Activated gamma-delta T cell treated with Interleukin-2 at 50 U/mL for 16 hours (primary cell): ENCODE measurements around the gene LGALS3BP.

ENCODE experiments used
- DNase-seq: peaks from one replicate; pipeline ENCODE4 v3.0.0-alpha.2; 2020

LGALS3BP gene

DNA sequence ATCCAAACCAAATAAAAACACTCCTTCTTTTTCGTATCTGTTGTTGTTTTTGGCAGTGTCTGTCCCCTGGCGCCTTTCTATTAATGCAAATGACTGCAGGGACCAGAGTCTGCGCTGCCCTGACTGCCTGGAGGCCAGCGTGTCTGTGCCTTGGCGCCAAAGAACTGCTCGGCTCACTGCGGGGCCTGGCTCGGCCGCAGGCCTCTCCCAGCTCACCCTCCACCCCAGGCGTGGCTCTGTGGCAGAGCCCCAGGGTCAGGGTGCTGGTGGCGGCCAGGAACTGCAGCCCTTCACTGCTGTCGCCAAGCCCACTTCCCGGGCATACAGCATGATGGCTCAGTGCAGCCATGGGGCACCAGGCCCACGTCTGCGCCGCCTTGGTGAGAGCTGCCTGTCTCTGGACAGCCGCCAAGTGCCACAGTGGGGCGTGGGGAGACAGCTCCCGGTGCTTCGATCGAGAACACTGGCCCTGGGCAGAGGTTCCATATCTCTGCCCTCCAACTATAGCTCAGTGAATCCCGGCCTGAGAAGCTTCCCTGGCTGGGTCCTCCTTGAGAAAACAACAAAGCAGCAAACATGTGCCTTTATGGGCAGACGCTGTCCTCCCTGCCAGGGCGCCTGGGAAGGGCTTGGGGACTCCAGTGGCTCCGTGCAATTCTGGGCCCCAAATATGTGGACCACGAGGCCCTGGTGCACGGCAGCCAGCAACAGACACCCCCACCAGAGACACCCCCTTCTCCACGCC lies 18.8 kb upstream of the LGALS3BP start:
- no peak for DNase-seq

DNA sequence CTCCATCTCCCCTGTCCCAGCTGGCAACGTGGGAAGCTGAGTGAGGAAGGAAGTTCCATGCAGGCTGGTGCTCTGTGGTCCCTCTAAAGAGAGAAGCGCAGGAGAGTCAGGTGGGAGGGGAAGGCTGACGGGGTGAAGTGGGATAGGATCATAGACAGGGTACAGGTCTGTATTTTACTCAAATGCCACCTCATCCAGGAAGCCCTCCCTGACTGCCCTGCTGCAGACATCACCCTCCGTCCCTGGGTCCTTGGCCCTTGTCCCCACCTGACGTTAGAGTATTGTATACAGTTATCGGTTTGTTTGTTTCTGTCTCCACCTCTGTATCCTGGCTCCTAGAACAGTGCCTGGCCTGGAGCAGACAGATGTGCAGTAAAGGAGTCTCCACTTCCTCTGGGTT lies 18.2 kb upstream of the LGALS3BP start:
- DNase-seq = no peak

DNA sequence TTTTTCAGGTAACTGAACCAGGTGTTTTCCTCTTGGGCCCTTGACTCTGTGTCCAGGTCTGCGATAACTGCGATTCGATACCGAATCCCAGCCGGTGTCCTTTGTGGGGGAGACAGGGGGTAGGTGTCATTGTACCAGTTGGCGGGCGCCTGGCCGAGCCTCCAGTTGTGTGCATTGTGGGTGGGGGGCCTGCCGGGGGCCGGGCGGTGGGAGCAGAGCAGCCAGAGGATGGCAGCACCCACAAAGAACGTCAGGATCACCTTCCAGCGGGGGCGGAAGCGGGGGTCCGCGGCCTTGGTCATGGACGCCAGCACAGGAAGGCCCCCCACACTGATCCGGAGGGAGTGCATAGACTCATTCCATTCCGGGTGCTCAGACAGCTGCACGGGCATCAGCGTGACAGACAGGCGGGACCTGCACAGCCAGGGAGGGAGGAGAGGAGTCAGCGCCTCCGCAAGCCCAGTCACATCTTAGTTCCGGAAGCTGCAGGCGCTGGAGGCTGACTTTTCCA lies 17.6 kb upstream of the LGALS3BP start:
- DNase-seq = no peak

DNA sequence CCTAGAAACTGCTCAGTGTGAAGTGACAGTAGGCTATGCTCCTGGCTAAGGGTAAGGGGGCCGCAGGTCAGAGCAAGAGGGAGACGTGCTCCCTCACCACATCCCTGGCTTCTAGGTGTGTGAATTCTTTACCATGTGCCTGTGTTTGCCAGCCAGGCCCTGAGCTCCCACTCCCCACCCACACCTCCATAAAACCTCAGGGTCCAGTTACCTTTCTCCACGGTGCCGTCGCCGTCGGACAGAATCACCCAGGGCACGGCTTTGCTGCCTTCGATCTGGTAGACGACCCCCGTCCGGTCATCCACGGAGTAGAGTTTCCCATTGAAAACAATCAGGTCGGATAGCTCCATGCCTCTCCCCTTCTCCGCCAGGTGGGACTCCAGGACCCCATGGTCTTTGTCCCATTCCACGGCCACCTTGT lies 17.1 kb upstream of the LGALS3BP start:
- no peak for DNase-seq

- DNase-seq = no peak
Observed at GRCh38 chr17:78995761-78996451, 16.2 kb upstream of the LGALS3BP start.

GRCh38 chr17:78995022-78995760 lies 15.5 kb upstream of the LGALS3BP start:
- DNase-seq = no peak

GRCh38 chr17:78993981-78994671 lies 14.4 kb upstream of the LGALS3BP start:
- no peak for DNase-seq

DNA sequence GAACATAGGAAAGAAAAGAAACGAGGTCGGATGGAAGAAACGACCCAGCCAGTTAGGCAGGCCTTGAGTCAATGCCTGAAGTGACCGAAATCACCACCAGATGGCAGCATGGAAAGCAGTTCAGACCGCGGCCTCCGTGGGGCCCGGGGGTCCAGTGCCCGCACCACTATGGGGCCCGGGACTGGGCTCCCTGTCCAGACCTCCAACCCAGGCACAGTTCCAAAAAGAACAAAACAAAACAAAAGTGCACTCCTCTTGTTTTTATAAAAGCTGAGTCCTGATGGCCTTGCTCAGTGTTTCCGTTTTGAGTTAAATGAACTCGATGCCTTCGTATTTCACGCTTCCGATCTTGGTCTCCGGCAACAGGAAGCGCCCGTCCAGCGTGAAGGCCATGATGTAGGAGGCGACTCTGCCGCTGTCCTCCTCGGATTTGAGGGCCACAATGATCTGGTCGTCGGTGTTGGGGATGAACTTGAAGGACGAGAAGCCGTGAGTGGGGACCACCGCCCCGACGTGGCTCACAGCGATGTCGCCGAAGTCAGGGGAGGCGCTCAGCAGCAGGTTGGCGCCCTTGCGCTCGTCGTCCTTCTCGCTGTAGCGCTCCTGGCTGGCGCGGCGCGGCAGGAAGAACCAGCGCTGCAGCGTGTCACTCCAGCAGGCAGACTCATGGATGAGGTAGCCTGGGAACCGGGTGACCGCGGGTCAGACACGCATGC lies 13.7 kb upstream of the LGALS3BP start:
- peak; percentile 59 for DNase-seq

DNA sequence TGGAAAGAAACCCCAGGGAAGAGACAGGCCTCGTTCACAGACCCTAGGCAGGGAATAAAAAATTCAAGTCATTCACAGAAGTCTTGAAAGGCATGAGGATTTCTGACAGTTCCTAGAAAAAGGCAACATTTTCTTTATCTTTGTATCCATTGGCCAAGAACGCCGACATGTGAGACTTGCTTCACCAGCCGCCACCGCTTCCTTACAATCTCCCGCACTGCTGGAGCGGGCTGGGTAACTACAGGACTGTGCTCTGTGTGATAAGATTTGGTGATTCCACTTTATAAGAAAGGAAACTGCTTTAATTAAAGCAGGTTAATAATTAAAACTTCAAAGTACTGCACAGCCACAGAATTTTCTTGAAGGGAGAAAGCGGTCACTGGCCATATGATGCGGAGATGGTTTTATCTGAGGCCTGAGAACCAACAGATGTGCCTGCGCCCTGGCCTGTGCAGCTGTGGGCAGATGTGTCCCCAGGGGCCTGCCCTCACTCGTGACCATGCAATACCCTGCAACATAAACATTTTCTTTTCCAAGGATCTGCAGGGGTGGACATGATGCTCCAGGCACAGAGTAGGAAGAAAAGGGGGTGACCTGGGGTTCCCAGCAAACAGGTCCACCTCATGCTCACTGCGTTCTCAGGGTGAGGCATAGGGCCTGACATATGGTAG lies 13.0 kb upstream of the LGALS3BP start:
- DNase-seq = no peak

GRCh38 chr17:78991906-78992532 lies 12.3 kb upstream of the LGALS3BP start:
- DNase-seq = no peak

DNA sequence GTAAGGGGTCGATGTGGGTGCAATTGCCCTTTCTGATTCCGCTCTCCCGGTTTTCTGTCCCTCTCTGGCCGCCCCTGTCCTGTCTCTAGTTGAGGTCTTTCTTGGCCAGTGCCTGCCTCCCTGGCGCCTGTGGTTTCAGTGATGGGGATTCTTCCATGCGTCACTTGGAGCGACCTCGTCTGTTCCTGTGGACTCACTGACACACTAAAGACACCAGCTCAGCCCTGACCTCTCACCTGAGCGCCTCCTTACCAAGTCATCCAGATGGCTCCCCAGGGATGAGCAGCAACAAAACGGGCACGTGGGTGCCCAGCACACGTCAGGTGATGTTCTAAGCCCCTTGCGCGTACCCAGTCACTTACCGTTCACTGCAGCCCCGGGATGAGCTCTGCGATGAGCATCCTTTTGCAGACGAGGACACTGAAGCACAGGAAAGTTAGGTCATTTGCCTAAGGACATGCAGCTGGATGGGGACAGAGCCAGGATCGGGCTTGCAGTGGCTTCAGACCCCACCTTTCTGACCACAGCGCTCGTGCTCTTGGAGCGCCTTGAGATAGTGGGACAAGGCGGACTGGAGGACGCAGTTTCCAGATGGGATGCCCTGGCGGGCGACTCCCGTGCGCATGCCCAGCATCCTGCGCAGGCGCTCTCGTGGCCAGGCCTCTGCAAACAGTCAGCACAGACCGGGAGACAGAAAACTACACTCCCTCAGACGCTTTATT lies 11.5 kb upstream of the LGALS3BP start:
- DNase-seq = no peak

DNA sequence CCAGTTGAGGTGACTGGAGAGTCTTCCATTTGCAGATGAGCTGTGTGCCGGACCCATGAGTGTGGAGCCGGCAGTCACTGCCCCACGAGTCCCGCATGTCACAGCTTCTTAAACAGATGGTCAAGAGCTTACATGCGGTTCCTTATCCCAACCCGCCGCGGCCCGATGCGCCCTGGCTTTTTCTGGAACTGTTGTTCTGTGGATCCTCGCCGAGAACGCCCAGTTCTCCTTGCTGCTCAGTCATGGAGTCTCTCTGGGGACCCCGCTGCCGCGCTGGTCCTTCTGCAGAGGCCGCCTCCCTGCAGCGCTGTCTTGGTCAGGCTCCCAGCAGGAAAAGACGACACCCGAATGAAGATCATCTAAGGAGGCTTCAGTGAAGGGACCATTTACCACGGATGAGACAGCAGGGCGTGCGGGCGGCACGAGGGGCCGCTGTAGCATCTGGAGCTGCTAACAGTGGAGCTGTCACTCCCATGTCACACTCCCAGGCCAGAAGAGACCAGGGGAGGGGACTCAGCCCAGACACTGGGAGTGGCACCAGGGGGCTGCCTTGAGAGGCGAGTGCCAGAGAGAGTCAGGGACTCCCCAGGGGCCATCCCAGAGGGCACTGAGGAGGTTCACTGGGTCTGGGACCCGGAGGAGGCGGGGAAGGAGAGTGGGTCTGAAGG lies 10.8 kb upstream of the LGALS3BP start:
- DNase-seq = no peak

GRCh38 chr17:78988152-78988551 lies 8.4 kb upstream of the LGALS3BP start:
- DNase-seq = no peak

DNA sequence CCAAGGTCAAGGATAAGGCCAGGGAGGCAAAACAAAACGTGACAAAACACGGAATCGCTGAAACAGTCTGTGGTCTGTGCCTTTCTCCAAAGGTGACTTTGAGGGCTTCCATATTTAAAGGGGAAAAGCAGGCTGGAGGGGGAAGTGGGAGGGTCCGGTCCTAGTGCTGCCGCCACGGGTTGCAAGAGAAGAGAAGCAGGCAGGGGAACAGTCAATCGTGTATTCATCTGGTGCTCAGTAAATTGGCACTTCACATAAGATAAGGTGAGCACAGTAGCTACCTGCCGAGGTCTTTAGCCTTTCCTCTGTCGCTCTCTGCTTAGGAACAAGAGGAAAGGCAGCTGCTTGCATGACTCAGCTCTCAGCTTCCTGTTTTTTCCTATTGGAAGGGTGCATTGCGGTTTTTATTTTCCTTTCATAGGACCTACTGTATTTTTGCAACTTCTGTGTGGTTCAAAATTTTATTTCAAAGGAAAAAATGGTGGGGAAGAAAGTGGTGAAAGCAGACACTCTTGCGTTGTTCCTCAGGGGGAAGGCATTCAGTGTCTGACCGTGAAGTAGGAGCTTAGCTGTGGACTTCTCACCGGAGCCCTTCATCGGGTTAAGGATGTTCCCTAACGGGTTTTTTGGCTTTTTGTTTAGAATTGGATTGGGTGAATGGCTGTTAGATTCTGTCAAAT lies 7.1 kb upstream of the LGALS3BP start:
- DNase-seq = no peak

DNA sequence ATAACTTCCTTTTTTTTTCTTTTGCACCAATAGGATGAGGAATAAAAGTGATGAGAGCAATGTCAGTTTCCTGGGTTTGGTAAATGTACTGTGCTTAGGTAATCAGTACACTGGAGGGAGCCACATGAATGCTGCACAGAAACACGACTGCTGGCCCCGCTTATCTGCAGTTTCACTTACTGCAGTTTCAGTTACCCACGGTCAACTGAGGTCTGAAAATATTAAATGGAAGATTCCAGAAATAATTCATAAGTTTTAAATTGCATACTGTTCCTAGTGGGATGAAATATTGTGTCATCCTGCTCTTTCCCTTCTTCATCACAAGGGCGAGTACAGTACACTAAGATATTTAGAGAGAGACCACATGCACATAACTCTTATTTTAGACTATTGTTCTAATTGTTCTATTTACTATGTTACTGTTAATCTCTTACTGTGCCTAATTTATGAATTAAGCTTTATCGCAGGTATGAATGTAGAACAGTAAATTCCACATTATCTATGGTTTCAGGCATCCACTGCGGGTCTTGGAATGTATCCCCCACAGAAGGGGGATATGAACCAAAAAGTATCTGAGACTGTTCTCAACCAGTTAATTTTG lies 6.4 kb upstream of the LGALS3BP start:
- DNase-seq = no peak

DNA sequence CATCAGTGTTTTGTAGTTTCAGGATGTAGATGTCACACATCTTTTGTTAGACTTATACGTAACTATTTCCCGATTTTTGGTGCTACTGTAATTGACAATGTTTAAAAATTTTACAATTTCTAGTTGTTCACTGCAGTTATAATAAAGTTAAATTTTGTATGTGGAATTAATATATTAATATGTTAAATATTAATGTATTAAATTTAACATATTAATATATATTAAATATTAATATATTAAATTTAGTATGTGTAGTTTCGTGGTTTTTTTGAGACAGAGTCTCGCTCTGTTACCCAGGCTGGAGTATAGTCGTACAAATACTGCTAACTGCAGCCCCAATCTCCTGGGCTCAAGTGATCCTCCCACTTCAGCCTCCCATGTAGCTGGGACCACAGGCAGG lies 5.7 kb upstream of the LGALS3BP start:
- DNase-seq = no peak

DNA sequence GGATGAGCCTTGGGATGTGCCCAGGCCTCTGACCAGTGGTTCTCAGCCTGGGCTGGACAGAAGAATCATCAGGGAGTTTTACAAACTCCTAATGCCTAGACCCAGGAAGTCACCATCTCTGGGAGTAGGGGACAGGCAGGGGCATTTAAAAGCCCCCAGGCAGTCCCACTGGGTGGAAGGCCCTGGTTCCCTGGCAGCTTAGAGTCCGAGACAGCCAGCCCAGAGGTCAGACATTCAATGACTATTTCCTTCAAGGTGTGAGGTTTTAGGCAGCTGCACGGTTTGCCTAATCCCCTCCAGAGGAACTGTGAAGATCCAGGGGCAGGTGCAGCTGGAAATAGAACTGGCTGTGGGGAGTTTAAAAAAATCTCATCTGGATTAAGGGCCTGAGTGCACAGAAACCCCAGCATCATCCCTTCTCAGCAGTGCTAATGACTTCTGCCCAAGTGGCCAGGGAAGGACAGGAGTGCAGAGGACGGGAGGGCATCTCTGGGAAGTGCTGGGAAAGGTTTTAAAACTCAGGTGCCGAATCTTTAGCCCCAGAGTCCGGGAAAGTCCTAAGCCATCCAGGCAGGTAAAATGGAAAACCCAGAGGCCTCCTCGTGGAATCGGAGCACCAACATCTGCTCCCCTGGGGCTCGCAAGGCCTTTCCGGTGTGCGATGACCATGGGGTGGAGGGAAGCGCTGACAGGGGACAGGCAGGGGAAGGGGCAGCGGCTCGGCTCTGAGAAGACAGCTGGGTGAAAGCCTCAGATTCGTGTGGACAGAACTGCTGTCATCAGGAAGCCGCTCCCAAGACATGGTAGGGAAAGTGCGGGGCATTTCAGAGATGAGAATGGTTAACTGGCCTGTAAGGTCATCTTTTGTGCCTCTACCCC lies 1.5 kb upstream of the LGALS3BP start:
- DNase-seq = no peak

DNA sequence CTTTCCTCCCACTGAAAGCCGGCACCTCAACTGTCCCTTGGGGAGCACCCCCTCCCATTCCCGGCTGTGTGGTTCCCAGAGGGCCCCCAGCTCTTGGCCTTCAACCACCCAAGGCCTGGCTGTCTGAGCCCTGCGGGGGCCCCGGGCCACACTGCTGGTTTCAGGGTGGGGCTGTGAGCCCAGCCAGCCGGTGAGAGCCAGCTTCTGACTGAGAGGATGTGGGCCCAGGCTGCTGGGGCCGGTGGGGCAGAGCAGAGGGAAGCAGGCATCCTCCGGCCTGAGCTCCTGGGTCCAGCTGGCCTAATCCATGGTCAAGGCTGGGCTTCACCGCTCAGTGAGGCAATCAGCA lies 875 bp upstream of the LGALS3BP start:
- no peak for DNase-seq
